Vagina (tissue), 2 donors: Measurements from ENCODE around the gene TTI1. TPM values are rescaled to one million over a fixed set of nuclear protein-coding genes. Genes with fewer than 3 reads are reported as not detected.

ENCODE experiments used
- DNase-seq, 2 donors: peaks; one replicate each; pipeline ENCODE4 v3.0.0-alpha.2; 2017; ENCODE audit errors: extremely low spot score in 2 of 2
- H3K27ac ChIP-seq: fragments of 200-600 bp; sonication (generic); one replicate; pipeline ENCODE4 v1.5.1; 2019
- H3K27me3 ChIP-seq: fragments of 200-600 bp; sonication (generic); one replicate; pipeline ENCODE4 v1.5.1; 2019
- H3K36me3 ChIP-seq, 2 donors: fragments of 200-600 bp; sonication (generic); one replicate each; pipeline ENCODE4 v1.5.1; 2017 to 2019
- H3K4me1 ChIP-seq: fragments of 200-600 bp; sonication (generic); one replicate; pipeline ENCODE4 v1.5.1; 2019
- H3K4me3 ChIP-seq, 2 donors: fragments of 200-600 bp; sonication (generic); 1 replicate in 1 of 2; 2 replicates in 1 of 2; pipeline ENCODE4 v1.5.1; 2016 to 2019
- H3K9me3 ChIP-seq: fragments of 200-600 bp; sonication (generic); one replicate; pipeline ENCODE4 v1.5.1; 2019
- CTCF ChIP-seq, 3 experiments: fragments of 450-650 bp in 2 of 3; fragments of 200-600 bp in 1 of 3; sonication (generic) in 1 of 3; IDR thresholded peaks; one replicate each; pipeline ENCODE4 v1.5.1; 2017 to 2019; ENCODE audit warnings: antibody characterized with exemption in 3 of 3, mild to moderate bottlenecking in 2 of 3, moderate library complexity in 2 of 3
- POLR2A ChIP-seq, 2 donors: fragments of 450-650 bp; IDR thresholded peaks; one replicate each; pipeline ENCODE4 v1.6.1; 2017; ENCODE audit warnings: antibody characterized with exemption in 2 of 2, mild to moderate bottlenecking in 2 of 2, moderate library complexity in 2 of 2
- POLR2AphosphoS5 ChIP-seq, 2 donors: sonication (generic); formaldehyde crosslinking; IDR thresholded peaks; one replicate each; pipeline ENCODE4 v1.9.0; 2017; ENCODE audit warnings: antibody characterized with exemption in 2 of 2, mild to moderate bottlenecking in 2 of 2, low read depth in 1 of 2; ENCODE audit not compliant: insufficient read depth in 1 of 2
- intact Hi-C: fragments of 100-400 bp; cut with DNase I; formaldehyde crosslinking; loops from one replicate; pipeline ENCODE4 v1.15.1; 2023
- total RNA-seq: library from RNA; depleted of rRNA; stranded (reverse); fragments of >200 nt; gene quantifications from one replicate; pipeline ENCODE4 v1.2.3, GENCODE V29; 2016

Gene TTI1
- total RNA-seq, 1 donor from 2014 or later = 13.5 TPM

GRCh38 chr20:37991157-37991866, 41.9 kb downstream of the TTI1 start:
- TF ChIP-seq POLR2A (IDR thresholded peaks at IDR 0.05) (no peak), CTCF (IDR thresholded peaks at IDR 0.05) (no peak)
- Histone ChIP-seq H3K36me3 (peaks cover 0 to 20% of the 10 kb centered on the region in 2 donors), H3K27ac (no peak overlapping the region), H3K4me3 (no peak overlapping the region), H3K9me3 (no peaks in the 10 kb centered on the region), H3K4me1 (peaks cover 35% of the 10 kb centered on the region), H3K27me3 (no peaks in the 10 kb centered on the region)
- no peak for DNase-seq
- intact Hi-C loops = loop anchor here (10.0 kb wide), 1 partner anchor 427 kb away; no protein-coding TSS in a partner anchor

DNA sequence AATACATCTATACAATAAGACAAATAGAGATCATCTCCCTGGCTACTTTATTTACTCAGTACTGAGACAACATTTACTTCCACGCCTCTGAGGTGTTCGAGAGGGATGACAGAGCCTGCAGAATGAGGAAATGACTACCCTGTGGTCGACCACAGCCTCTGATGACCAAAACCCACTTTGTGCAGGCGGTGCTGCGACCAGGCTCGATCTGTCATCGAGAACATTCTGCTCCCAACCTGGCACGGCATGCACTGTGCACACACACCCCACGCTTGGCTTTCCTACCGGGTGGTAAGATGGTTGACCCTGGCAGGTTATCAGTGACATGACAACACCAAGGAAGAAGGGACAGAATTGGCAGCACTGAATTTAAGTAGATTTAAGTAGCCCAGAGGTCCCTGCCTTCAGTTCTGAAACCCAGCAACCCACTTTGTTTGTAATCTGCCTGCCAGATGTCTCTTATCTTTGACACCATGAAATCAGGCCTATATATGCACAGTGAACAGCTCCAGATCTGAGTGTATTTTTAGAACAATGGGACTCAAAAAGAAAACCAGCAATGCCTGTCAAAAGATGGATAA, 42.6 kb downstream of the TTI1 start:
- Histone ChIP-seq H3K9me3 (no peaks in the 10 kb centered on the region), H3K4me3 (no peak overlapping the region), H3K27ac (no peak overlapping the region), H3K36me3 (peaks cover 0 to 14% of the 10 kb centered on the region in 2 donors), H3K27me3 (no peaks in the 10 kb centered on the region), H3K4me1 (peaks cover 36% of the 10 kb centered on the region)
- intact Hi-C loops = loop anchor here (10.0 kb wide), 1 partner anchor 426 kb away; no protein-coding TSS in a partner anchor
- peak in 1 of 2 donors; percentile 20 for TF ChIP-seq POLR2AphosphoS5 (IDR thresholded peaks at IDR 0.05; ENCODE audit: insufficient read depth in 1 of 2, low read depth in 1 of 2)
- TF ChIP-seq POLR2A (IDR thresholded peaks at IDR 0.05) = no peak
- TF ChIP-seq CTCF (IDR thresholded peaks at IDR 0.05) = no peak
- no peak for DNase-seq

DNA sequence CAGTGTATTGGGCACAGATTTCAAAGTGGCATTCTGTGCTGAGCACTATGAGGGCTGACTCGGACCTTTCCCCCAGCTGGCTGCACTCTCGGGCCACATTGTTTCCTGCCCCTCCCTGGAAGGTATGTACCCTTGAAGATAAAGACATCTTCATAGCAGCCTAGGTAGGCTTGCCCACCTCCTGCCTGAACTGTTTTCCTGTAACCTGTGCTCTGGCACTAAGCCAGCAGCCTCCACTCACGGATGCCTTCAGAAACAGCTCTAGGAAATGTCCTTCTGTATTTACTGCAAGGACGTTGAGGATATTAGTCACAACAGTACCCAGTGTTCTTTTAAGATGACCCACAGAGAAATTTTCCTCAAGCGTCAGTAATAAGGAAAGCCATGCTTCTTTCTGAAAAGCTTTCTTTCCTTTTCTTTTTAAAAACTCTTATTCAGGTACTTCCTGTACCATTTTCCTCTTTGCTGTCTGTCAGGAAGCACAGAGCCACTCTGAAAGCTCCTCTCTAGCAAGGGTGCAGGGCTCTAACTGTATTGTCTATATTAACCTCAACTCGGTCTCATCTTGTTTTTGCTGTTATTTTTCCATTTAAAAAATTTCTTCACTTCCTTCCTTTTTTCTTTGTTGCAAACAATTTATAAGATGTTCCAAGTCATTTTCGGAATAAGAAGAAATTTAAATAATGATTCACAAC, 43.5 kb downstream of the TTI1 start:
- no peaks in the 10 kb centered on the region for H3K27me3 ChIP-seq
- TF ChIP-seq POLR2AphosphoS5 (IDR thresholded peaks at IDR 0.05; ENCODE audit: insufficient read depth in 1 of 2, low read depth in 1 of 2) (no peak), POLR2A (IDR thresholded peaks at IDR 0.05) (no peak), CTCF (IDR thresholded peaks at IDR 0.05) (no peak)
- no peak overlapping the region for H3K27ac ChIP-seq
- DNase-seq = no peak
- H3K9me3 ChIP-seq = no peaks in the 10 kb centered on the region
- intact Hi-C loops = loop anchor here (10.0 kb wide), 1 partner anchor 425 kb away; no protein-coding TSS in a partner anchor
- peaks cover 0 to 5% of the 10 kb centered on the region in 2 donors for H3K36me3 ChIP-seq
- no peak overlapping the region for H3K4me3 ChIP-seq
- peaks cover 36% of the 10 kb centered on the region for H3K4me1 ChIP-seq

DNA sequence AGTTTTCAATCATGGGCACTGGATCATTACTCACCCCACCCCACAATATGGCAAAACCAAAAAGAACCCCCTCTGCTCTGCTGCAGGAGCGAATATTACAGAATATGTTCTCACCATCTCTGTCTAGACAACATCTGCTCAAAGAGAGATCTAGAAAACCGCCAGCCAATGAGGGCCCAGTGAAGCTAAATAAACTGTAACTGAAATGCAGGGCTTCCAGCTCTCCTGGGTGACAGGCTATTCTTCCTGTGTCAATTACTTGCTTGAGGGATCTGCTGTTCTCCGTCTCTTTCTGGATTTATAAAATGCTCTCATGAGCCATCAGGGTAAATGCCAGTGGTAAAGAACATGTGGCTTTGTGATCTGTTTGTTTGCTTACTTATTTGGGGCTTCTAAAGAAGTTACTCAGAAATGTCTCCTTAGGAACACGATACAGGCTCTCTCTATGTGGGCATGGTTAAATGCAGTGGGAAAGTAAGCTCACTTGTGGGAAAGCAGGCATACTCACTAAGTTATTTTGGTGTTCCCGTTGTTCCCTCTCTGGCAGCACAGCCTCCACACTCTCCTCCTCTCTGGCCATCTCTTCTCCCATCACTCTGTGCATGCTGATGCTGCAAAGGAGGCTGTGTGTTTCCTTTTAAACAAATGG, 44.8 kb downstream of the TTI1 start:
- H3K9me3 ChIP-seq = no peaks in the 10 kb centered on the region
- no peaks in the 10 kb centered on the region for H3K27me3 ChIP-seq
- peaks cover 0 to 6% of the 10 kb centered on the region in 2 donors for H3K36me3 ChIP-seq
- H3K4me3 ChIP-seq = no peak overlapping the region
- TF ChIP-seq POLR2A (IDR thresholded peaks at IDR 0.05) (no peak), POLR2AphosphoS5 (IDR thresholded peaks at IDR 0.05; ENCODE audit: insufficient read depth in 1 of 2, low read depth in 1 of 2) (no peak), CTCF (IDR thresholded peaks at IDR 0.05) (no peak)
- H3K4me1 ChIP-seq = peaks cover 34% of the 10 kb centered on the region
- H3K27ac ChIP-seq = no peak overlapping the region
- intact Hi-C loops = no loop called here
- DNase-seq = no peak
